WTC11 (cell line): ENCODE data around the gene ANGPTL2.
A peak's percentile ranks its signal among the peaks of the same experiment; 100 is the strongest.

ENCODE experiments used
- ATF2 ChIP-seq: sonication (generic); formaldehyde crosslinking; IDR thresholded peaks from 2 replicates; pipeline ENCODE4 v1.8.1; 2022; ENCODE audit warnings: low read depth, missing genetic modification reagents, borderline replicate concordance
- CTCF ChIP-seq: fragments of 200-600 bp; IDR thresholded peaks from 2 replicates; pipeline ENCODE4 v1.8.0; 2022; ENCODE audit warnings: antibody characterized with exemption
- JAZF1 ChIP-seq: fragments of 250-450 bp; sonication (Bioruptor Pico); IDR thresholded peaks from 2 replicates; pipeline ENCODE4 v1.9.0; 2021; ENCODE audit warnings: moderate library complexity, mild to moderate bottlenecking, inconsistent platforms
- NFYB ChIP-seq: sonication (generic); formaldehyde crosslinking; conservative IDR thresholded peaks from 2 replicates; pipeline ENCODE4 v1.8.0; 2022; ENCODE audit warnings: low read depth, missing genetic modification reagents
- ZNF121 ChIP-seq: sonication (generic); formaldehyde crosslinking; IDR thresholded peaks from 2 replicates; pipeline ENCODE4 v1.8.0; 2023; ENCODE audit warnings: missing genetic modification reagents

GRCh38 chr9:127122176-127123063, at the start of gene ANGPTL2:
- TF ChIP-seq CTCF (no peak), NFYB (CRISPR knock-in tag) (no peak), ZNF121 (CRISPR knock-in tag) (peak; percentile 99), ATF2 (CRISPR knock-in tag) (no peak), JAZF1 (CRISPR knock-in tag) (no peak)
